NT2/D1 (cell line): Measurements from ENCODE around the gene NCKAP1.

Experiments
- YY1 ChIP-seq: IDR thresholded peaks from 2 replicates; pipeline ENCODE4 v1.6.1; 2011; ENCODE audit not compliant: insufficient read length, insufficient read depth
- ZNF274 ChIP-seq: IDR thresholded peaks from 2 replicates; pipeline ENCODE4 v1.6.1; 2011; ENCODE audit warnings: mild to moderate bottlenecking, low read depth, low read length

- TF ChIP-seq ZNF274 (no peak), YY1 (no peak)
These were observed 176.2 kb downstream of the NCKAP1 start for GRCh38 chr2:182862091-182862490.
